ENCODE measurements around the gene AANAT.

AANAT gene

DNA sequence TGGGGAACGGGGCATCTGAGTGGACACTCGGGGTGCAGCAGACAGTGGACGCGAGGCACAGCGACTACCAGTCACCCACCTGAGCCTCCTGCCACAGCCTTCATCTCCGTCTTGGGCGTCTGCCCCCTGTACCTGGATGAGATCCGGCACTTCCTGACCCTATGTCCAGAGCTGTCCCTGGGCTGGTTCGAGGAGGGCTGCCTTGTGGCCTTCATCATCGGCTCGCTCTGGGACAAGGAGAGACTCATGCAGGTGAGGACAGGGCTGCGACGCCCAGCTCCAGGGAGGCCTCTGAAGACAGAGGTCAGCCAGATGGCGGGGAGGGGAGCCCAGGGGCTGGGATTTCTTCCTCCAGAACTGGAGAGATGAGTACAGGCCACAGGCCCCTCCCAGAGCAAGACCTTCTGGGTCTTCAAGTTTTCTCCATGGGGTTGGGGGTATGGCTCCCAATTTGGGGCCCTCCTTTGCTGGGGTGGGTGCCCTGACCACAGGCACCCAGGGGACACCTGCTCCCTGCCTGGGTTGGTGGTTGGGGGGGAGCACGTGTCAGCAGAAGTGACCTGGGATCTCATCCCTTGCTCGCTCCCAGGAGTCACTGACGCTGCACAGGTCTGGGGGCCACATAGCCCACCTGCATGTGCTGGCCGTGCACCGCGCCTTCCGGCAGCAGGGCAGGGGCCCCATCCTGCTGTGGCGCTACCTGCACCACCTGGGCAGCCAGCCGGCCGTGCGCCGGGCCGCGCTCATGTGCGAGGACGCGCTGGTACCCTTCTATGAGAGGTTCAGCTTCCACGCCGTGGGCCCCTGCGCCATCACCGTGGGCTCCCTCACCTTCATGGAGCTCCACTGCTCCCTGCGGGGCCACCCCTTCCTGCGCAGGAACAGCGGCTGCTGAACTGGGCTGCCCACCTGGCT lies 1.9 kb downstream of the AANAT start:
- no peak for DNase-seq

- DNase-seq: no peak
Observed at GRCh38 chr17:76469991-76470739, 2.8 kb downstream of the AANAT start.

DNA sequence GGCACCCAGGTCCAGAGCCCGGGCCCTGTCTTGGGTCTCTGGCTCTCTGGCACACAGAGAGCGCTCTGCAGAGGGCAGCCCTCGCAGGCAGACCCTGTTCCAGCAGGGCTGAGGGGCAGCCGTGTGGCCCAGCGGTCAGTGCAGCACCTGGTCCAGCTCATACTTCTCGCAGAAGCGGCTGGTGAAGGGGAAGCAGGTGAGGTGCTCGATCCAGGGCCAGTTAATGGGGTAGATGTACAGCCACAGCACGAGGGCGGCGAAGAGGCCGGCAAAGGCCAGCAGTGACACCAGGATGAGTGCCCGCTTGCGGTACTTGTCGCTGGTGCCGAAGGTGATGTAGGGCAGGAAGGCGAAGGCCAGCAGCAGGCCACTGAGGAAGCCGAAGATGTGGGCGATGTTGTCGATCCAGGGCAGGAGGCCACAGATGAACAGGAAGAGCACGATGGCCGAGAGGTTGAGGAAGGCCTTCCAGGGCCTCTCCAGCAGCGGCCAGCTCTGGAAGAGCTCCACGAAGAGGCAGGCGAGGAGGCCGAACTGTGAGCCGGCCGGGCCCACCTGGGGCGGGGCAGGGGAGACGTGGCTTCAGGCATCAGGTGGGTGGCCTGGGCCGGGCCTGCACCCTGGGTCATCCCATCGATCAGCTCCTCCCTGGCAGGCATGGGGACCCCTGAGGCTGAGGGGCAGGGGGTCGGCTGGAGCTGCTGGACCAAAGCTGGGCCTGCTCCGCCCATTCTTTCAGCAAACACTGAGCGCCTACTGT lies 4.3 kb downstream of the AANAT start:
- no peak for DNase-seq

GRCh38 chr17:76472258-76472645 lies 4.8 kb downstream of the AANAT start:
- DNase-seq: no peak

GRCh38 chr17:76472726-76473125 lies 5.3 kb downstream of the AANAT start:
- no peak for DNase-seq

DNA sequence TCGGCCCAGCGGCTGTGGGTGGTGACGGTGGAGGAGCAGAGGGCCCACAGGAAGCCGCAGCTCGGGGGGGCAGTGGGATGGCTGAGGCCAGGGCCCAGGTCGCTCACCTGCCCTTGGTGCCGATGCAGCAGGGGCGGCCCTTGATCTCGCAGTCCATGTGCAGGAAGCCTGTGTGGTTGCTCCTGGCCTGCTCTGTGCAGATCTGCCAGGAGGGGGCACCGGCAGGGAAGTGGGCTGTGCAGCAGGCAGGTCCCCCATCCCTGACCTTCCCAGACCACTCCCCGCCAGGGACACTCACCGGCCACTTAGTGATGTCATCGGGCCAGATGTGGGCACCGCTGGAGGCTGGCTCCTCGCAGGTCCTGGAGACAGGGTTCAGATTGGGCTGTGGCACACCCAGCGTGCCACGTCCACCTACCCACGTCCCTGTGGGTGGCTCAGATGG lies 6.2 kb downstream of the AANAT start:
- no peak for DNase-seq

GRCh38 chr17:76474238-76474637 lies 6.8 kb downstream of the AANAT start:
- no peak for DNase-seq

DNA sequence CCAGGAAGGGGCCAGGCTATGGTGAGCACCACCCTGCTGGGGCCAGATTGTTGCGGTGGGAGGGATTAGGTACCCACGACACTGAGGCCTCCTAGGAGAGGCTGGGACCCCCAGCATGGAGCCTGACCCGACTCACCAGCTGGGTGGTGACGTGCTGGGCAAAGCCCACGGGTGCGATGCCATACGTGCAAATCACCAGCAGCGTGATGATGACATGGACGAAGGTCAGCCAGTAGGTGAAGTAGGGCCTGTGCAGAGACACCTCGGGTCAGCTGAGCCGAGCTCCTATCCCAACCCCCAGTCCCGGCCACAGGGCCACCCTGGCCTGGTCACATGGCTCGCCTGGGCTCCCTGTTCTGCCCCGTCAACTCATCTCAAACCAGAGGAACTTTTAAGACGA lies 7.5 kb downstream of the AANAT start:
- DNase-seq: no peak

DNA sequence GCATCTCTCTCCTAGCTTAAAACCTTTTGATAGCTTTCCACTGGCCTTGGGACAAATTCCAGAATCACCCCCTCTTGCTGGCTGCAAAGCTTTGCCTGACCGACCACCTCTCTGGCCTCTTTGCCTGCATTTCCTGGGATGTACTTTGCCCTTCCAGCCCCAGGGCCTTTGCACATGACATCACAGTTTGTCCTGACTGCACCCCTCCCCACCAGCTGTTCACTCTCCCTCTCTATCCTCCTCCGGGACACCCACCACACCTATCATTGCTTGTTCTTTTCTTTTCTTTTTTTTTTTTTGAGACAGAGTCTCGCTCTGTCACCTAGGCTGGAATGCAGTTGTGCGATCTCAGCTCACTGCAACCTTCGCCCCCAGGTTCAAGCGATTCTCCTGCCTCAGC lies 7.9 kb downstream of the AANAT start:
- no peak for DNase-seq

GRCh38 chr17:76476736-76477135 lies 9.3 kb downstream of the AANAT start:
- no peak for DNase-seq

DNA sequence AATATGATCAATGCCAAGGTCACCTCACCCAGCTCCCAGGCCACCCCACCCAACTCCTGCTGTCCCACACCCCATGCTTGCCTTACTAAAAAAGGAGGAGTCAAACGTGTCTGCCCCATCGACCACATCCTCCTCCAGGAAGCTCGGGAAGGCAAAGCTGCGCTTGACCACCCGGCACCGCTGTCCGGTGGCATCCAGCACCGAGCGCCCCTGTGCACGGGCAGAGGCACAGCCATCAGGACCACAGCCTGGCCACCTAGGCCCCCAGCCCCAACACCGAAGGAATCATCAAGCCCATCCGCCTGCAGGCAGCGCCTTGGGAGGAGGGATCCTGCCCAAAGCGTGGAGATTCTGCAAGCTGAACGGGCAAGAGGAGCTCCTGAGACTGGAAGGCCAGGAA lies 10.2 kb downstream of the AANAT start:
- DNase-seq: no peak

DNA sequence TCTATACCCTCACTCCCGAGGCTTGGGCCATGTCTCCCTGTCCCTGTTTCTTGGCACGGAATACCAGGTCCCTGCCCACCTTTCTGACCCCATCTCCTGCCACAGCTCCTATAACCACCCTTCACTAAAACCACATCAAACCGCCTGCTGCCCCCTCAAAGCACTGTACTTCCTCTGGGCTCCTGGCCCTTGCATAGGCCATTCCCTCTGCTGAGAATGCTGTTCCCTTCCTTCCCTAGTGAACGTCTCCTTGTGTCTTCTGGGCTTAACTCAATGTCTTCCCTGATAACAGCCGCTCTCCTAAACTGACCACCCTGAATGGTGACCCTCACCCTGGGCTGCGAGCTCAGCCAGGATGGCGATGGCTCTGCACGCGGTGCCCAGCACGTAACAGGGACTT lies 10.7 kb downstream of the AANAT start:
- DNase-seq: no peak

DNA sequence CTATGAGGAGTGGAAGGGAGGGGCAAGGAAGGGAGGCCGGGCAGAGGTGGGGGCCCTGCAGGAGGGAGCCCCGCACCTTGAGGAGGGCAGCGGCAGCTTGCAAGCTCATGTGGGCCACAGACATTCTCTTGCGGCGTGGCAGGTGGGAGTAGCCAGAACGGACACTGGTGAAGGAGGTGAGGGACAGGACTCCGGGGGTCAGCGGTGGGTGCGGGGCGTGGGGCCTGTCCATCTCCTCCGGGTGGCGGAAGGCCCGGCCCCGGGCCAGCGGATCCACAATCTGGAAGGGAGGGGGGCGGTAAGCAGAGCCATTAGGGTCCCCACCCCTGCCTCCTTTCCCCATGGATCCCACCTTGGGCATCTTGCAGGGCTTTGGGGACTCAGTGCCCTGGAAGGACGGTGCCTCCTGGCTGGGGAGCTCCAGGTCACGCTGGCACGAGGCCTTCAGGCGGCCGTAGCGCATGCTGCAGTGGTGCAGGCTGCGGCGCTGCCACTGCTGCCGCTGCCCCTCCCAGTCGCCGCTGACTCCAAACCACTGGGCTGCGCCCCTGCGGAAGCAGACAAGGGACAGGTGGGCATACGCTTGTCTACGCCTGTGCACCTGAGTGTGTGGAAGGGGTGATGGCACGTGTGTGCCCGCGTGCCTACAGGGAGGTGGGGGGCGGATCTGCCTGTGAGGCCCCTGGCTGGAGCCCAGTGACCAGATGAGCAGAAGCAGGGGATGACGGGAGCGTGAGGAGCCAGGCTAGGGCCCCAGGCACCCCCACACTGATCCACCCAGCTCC lies 11.5 kb downstream of the AANAT start:
- no peak for DNase-seq

GRCh38 chr17:76479515-76480060 lies 12.2 kb downstream of the AANAT start:
- DNase-seq: no peak

- DNase-seq: no peak
Observed at GRCh38 chr17:76480632-76481031, 13.2 kb downstream of the AANAT start.

DNA sequence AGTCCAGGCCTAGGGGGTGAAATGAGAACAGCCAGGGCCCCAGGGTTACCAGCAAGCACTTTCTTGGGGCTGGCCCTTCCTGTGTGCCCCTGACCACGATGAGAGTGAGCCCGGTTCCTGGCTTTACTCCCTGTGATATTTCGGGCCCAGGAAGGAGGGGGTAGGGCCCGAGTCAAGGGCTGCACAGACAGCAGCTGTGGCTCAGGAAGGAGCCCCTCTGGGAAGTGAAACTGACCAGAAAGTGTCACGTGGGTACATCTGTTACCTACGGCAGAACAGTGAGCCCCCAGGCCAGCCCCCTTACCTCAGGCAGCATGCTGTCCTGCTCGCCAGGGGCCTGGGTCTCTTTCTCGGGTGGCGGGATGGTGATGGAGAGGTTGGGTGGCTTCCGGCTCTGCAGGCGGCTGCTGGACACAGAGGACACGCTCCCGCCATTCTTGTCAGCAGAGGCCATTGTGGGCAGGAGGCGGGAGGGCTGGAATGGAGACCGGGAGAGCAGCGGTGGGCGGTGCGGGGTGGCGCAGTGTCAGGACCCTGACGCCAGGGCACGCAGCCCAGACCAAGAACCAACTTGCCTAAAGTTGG lies 13.8 kb downstream of the AANAT start:
- DNase-seq: no peak

DNA sequence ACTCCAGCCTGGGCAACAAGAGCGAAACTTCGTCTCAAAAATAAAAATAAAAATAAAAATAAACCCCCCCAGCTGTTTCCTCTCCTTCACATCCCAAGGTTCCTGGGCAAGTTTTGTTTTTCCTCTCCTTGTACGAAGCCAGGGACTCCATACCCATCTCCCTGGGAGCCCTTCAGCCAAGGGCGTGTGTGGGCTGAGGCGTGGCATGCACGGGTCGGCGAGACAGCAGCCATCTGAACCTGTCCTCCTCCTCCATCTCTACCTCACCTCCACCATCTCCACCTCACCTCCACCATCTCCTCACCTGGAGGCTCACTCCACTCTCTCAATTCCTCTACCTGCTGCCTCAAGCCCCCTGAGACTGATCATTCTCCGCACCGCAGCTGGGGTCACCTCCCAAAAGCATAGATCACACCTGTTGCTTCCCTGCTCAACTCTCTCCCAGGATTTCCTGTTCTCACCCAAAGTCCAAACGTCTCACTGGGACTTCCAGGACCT lies 16.9 kb downstream of the AANAT start:
- DNase-seq: no peak

DNA sequence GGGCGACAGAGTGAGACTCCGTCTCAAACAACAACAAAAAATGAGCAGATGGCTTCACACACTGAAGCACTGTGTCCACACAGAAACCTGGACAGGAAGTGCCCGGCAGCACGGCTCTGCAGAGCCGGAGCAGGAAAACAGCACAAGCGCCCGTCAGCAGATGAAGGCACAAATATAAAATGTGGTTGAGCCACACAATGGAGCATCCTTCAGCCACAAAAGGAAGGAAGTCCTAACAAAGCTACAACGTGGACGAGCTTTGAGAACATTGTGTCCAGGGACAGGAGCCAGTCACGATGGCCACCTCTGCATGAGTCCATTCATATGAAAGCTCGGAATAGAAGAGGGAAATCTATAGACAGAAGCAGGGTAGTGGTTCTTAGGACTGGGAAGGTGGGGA lies 18.2 kb downstream of the AANAT start:
- no peak for DNase-seq

- no peak for DNase-seq
Observed at GRCh38 chr17:76487451-76488192, 20.2 kb downstream of the AANAT start.

GRCh38 chr17:76490112-76490710 lies 22.8 kb downstream of the AANAT start:
- no peak for DNase-seq

All from activated CD4-positive, alpha-beta T cell treated with anti-CD3 and anti-CD28 coated beads, Interleukin-2, Interleukin-6, amounts not matched to agents 100 ng/mL and 50 ng/mL, durations not matched to agents 16 hours and 8 hours (primary cell).